H1 (cell line): ENCODE results near the gene SCN2B. TPM values are rescaled to one million over a fixed set of nuclear protein-coding genes. Genes with fewer than 3 reads are reported as not detected.

Source experiments
- CBX5 ChIP-seq: fragments of 300-800, 300-1000 bp; sonication (generic); IDR thresholded peaks from 2 replicates; pipeline ENCODE4 v1.7.1; 2016; ENCODE audit warnings: antibody characterized with exemption, low read length, low read depth
- CREB1 ChIP-seq: IDR thresholded peaks from 2 replicates; pipeline ENCODE4 v1.6.1; 2012; ENCODE audit warnings: inconsistent platforms
- GTF2F1 ChIP-seq: IDR thresholded peaks from 2 replicates; pipeline ENCODE4 v1.6.1; 2012; ENCODE audit warnings: low read depth, low read length, improper control_type of control experiment, borderline replicate concordance
- MAFK ChIP-seq: IDR thresholded peaks from 2 replicates; pipeline ENCODE4 v1.6.1; 2012; ENCODE audit warnings: low read depth, mild to moderate bottlenecking, improper control_type of control experiment, low read length
- POLR2A ChIP-seq, 2 experiments: IDR thresholded peaks; 1 replicate in 1 of 2; 2 replicates in 1 of 2; pipeline ENCODE4 v1.6.1; 2011; ENCODE audit warnings: low read depth in 2 of 2, low read length in 2 of 2, mild to moderate bottlenecking in 2 of 2; ENCODE audit errors: control extremely low read depth in 1 of 2
- polyA plus RNA-seq, 7 experiments: library from polyadenylated mRNA; depleted of rRNA in 3 of 7; stranded (reverse) in 5 of 7; unstranded in 2 of 7; fragments of >200 nt in 5 of 7; fragments of 200-250 nt in 2 of 7; gene quantifications; 1 replicate in 5 of 7; 2 replicates in 1 of 7; 4 replicates in 1 of 7; pipeline versions ENCODE4 v1.2.1 to v1.2.3, GENCODE V29; 2011 to 2013; ENCODE audit warnings: missing spikeins in 2 of 7, mixed read lengths in 2 of 7
- total RNA-seq: library from RNA; stranded (reverse); fragmentation: NEBNext Ultra II Directional; extraction: Animal tissue kit (Norgen Biotek cat#: 25700); gene quantifications from 2 replicates; pipeline ENCODE4 v1.2.1, GENCODE V29; 2021

The SCN2B gene
- total and polyA plus RNA-seq, 2 of the 8 experiments (the other 6 are each of a cell fraction or from before 2014, with no cell fraction given), result 0.14 to 0.24 TPM

DNA sequence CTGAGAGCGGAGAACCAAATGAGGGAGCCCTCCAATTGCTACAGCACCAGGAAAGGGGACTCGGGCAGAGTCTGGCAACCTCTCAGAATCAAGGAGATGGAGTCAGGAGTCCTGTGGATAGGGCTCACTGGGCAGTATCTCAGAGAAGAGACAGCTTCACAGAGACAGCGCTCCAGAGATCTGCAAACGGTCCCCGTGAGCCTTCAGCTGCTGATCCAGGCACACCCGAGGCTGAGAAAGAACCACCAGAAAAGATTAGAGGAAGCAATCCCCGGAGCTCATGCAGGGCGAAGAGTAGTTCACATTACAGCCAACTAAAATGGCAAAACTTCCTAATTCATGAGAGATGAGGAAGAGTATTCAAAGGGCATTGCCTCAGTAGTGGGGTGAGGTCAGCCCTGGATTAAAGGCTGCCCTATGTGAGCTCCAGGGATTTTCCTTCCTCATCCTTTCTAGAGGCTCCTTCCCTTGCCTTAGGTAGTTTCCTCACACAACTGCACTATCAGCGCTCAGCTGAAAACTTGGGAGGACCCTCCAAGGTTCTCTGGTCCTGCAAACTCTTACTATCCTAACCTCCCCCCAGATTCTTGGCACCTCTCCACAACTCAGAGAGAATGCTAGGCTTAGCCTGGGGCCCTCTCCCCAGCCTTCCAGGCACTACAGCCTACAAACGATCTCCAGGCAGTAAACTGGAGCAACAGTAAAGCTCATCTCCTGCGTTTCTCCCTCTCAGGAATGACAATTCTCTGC is 47.5 kb downstream of the SCN2B start (continued):
- TF ChIP-seq CBX5, result no peak
- TF ChIP-seq POLR2A (IDR thresholded peaks at IDR 0.05; ENCODE audit: control extremely low read depth in 1 of 2, low read depth in 2 of 2, low read length in 2 of 2), result no peak
- TF ChIP-seq GTF2F1, result no peak
- no peak for TF ChIP-seq CREB1
- no peak for TF ChIP-seq MAFK
